ENCODE data around the gene NDUFS1.

DNA sequence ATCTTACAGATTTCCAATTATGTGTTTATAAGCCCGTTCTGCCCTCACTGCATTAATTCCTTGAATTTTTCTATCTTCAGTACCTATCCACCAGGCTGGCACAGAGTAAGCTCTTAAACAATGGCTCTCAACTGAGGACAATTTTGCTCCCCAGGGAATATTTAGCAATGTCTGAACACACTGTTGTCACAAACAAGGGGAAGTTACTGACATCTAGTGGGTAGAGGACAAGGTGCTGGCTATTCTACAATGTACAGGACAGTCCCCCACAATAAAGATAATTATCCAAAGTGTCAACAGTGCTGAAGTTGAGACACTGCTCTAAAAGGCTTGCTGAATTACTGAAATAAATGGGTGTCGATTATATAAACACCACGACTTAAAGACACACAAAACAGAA, 5.0 kb downstream of the NDUFS1 start:
- TF ChIP-seq, protein P1, sequence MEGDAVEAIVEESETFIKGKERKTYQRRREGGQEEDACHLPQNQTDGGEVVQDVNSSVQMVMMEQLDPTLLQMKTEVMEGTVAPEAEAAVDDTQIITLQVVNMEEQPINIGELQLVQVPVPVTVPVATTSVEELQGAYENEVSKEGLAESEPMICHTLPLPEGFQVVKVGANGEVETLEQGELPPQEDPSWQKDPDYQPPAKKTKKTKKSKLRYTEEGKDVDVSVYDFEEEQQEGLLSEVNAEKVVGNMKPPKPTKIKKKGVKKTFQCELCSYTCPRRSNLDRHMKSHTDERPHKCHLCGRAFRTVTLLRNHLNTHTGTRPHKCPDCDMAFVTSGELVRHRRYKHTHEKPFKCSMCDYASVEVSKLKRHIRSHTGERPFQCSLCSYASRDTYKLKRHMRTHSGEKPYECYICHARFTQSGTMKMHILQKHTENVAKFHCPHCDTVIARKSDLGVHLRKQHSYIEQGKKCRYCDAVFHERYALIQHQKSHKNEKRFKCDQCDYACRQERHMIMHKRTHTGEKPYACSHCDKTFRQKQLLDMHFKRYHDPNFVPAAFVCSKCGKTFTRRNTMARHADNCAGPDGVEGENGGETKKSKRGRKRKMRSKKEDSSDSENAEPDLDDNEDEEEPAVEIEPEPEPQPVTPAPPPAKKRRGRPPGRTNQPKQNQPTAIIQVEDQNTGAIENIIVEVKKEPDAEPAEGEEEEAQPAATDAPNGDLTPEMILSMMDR (conservative IDR thresholded peaks at IDR 0.05; ENCODE audit: low read length): peak; percentile 62
- no peak for TF ChIP-seq EZH2phosphoT487 (IDR thresholded peaks at IDR 0.05; ENCODE audit: borderline replicate concordance, low read depth, low read length)
